PFSK-1 (cell line): ENCODE data around the gene FBXL7.

Source experiments
- FOXP2 ChIP-seq: optimal IDR thresholded peaks from 2 replicates; pipeline ENCODE3; 2011; ENCODE audit warnings: borderline replicate concordance, control low read depth, inconsistent platforms; ENCODE audit not compliant: insufficient read depth; ENCODE audit errors: extremely low read length, extremely low read depth
- POLR2AphosphoS5 ChIP-seq: IDR thresholded peaks from 2 replicates; pipeline ENCODE4 v1.6.1; 2012; ENCODE audit warnings: low read depth, mild to moderate bottlenecking, control low read depth, low read length, moderate library complexity
- SIN3A ChIP-seq: IDR thresholded peaks from 2 replicates; pipeline ENCODE4 v1.6.1; 2012; ENCODE audit warnings: mild to moderate bottlenecking, low read length, moderate library complexity, borderline replicate concordance; ENCODE audit not compliant: insufficient read depth
- TAF1 ChIP-seq: IDR thresholded peaks from 2 replicates; pipeline ENCODE4 v1.6.1; 2012; ENCODE audit warnings: low read length, control low read depth, borderline replicate concordance; ENCODE audit not compliant: insufficient read depth
- TF ChIP-seq, protein P1 (sequence below), 2 experiments: IDR thresholded peaks; 2 replicates each; pipeline versions ENCODE4 v1.6.1 to v1.8.0; 2011 to 2012; ENCODE audit warnings: low read depth in 2 of 2, low read length in 2 of 2, control low read depth in 1 of 2, inconsistent platforms in 1 of 2, mild to moderate bottlenecking in 1 of 2, moderate library complexity in 1 of 2; ENCODE audit not compliant: insufficient read depth in 1 of 2

- TF ChIP-seq TAF1: no peak
- no peak for TF ChIP-seq SIN3A
- TF ChIP-seq, protein P1, sequence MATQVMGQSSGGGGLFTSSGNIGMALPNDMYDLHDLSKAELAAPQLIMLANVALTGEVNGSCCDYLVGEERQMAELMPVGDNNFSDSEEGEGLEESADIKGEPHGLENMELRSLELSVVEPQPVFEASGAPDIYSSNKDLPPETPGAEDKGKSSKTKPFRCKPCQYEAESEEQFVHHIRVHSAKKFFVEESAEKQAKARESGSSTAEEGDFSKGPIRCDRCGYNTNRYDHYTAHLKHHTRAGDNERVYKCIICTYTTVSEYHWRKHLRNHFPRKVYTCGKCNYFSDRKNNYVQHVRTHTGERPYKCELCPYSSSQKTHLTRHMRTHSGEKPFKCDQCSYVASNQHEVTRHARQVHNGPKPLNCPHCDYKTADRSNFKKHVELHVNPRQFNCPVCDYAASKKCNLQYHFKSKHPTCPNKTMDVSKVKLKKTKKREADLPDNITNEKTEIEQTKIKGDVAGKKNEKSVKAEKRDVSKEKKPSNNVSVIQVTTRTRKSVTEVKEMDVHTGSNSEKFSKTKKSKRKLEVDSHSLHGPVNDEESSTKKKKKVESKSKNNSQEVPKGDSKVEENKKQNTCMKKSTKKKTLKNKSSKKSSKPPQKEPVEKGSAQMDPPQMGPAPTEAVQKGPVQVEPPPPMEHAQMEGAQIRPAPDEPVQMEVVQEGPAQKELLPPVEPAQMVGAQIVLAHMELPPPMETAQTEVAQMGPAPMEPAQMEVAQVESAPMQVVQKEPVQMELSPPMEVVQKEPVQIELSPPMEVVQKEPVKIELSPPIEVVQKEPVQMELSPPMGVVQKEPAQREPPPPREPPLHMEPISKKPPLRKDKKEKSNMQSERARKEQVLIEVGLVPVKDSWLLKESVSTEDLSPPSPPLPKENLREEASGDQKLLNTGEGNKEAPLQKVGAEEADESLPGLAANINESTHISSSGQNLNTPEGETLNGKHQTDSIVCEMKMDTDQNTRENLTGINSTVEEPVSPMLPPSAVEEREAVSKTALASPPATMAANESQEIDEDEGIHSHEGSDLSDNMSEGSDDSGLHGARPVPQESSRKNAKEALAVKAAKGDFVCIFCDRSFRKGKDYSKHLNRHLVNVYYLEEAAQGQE (IDR thresholded peaks at IDR 0.05; ENCODE audit: insufficient read depth in 1 of 2, low read depth in 2 of 2, low read length in 2 of 2): no peak
- TF ChIP-seq POLR2AphosphoS5: no peak
- TF ChIP-seq FOXP2: no peak
Measured at GRCh38 chr5:15776346-15776745, 276.4 kb downstream of the FBXL7 start.
